ENCODE measurements around the gene JAG1.

The JAG1 gene

GRCh38 chr20:10668677-10669368, 5.0 kb downstream of the JAG1 start:
- DNase-seq (ENCODE audit: low spot score): no peak
- no peak for FAIRE-seq

- FAIRE-seq: no peak
- no peak for DNase-seq (ENCODE audit: low spot score)
Observed at GRCh38 chr20:10667560-10668167, 6.1 kb downstream of the JAG1 start.

GRCh38 chr20:10667077-10667401, 6.8 kb downstream of the JAG1 start:
- FAIRE-seq: no peak
- no peak for DNase-seq (ENCODE audit: low spot score)

DNA sequence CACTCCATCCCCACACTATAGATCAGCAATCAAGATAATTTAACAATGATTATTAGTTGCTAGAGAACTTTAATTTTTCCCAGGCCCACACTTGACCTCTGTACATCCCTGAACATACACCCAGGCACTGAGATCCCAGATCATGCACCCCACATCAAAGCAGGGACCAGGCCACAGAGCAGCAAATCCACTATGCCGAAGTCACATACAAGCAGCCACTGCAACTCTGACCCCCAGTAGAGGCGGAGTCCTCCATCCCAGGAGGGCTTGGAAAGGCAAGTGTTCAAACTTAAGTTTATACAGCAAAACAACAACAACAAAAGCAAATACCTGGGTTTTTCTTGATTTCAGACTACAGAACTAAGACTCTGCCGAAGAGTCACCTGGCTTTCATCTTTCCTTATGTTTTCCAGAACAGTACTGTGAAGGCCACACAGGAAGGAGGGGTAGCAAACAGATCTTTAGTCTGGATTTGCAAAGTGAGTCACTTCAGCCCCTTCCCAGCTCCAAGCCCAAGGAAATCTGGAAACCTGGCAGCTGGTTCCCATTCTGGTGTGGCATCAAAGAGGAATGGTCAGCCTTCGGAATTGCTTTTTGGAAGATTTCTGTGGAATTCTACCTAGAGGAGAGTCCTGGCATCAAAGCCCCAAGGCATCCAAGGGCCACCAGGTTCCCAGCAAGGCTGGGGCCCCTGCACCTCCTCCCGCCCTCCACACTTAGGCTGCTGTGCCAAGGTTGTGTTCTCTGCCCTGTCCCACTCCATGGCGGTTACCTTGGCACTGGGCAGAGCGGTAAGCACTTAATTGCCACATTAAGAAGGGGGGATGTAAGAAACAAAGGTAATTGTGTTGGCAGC, 7.3 kb downstream of the JAG1 start:
- DNase-seq (ENCODE audit: low spot score): no peak
- no peak for FAIRE-seq

DNA sequence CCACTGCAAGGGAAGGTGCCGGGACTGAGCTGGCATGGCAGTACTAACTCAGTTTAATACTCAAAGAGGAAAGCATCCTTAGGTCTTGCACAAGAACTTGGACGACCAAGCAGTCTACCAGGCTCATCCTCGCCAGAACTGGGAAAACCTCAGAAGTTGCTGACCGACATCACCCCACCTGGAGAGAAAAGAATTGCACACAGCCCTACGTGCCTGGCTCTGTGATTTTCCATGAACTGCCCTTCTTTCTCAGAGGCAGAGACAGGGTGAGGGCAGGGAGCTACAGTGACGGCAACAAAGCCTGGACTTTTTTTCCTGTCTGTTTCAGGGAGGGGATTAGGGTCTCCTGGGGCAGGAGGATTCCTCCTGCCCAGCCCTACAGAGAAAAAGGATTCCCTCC, 8.0 kb downstream of the JAG1 start:
- DNase-seq (ENCODE audit: low spot score): no peak
- FAIRE-seq: no peak

- DNase-seq (ENCODE audit: low spot score) (no peak), FAIRE-seq (no peak)
Observed at GRCh38 chr20:10665027-10665561, 8.7 kb downstream of the JAG1 start.

DNA sequence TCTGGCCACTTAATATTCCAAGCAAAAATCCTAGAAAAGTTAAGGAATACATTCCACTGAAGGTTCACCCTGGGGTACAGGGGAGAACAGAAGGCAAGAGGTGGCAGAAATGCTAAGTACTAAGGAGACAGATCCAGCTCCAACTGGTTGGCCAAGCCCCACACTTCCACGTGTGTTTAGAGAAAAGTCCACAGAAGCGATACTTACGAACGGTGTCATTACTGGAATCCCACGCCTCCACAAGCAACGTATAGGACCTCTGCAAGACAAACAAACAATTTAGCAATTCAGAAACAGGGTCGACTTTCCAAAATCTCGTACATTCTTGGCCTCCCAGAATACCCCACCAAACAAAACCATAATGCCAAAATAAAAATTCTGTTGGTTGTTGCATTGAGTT, 10.0 kb downstream of the JAG1 start:
- DNase-seq (ENCODE audit: low spot score) (no peak), FAIRE-seq (no peak)

DNA sequence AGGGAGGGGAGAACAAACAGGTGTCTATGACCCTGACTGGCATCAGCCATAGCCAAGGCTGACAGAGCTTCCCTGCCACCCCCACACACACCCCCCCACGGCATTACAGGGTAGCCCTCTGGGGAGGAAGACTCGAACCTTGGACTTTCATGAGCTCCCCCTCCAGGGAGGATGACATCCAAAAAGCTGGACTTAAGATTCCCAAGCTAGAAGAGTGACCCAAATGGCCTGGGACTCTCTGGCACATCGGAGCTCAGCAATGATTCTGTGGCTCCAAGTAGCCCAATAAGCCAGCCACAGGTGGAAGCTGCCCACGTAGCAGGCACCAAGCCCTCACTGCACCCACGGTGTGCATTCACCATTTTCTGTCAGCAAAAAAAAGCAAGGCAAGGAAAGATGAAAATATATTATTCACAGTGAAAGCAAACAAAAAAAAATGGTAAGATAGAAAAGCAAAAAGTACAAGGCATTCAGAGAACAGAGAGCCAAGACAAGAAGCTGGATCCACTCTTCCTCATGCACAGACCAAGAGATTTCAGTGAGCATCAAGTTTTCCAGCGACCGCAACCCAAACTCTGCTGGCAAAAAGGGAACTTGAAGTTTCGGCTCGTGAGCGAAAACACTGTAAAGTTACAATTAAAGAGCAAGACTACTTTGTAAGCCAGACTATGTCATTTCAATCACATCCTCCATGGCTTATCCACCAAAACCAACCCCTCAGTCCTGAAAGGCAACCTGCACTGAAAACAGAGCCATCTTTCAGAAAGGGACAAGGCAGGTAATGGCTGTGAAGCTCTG, 10.9 kb downstream of the JAG1 start:
- FAIRE-seq: no peak
- DNase-seq (ENCODE audit: low spot score): no peak

DNA sequence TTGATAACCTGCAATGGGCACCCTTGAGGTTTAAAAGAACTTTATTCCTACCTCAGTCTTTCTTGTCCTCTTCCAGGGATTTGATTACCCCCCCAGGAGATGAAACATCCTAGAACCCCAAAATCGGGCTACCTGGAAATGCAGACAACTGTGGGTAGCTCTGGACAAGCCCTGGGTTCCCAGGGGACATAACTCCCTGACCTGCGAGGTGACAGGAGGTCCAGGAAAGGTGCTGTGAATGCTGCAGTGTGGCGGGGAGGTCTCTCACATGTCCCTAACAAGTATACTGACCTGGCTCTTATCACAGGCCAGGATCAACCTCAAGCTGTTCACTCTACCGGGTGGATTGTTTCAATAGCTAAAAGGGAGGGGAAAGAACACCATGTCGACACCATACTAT, 11.6 kb downstream of the JAG1 start:
- DNase-seq (ENCODE audit: low spot score) (no peak), FAIRE-seq (no peak)

- FAIRE-seq (no peak), DNase-seq (ENCODE audit: low spot score) (no peak)
Observed at GRCh38 chr20:10661261-10661660, 12.5 kb downstream of the JAG1 start.

- DNase-seq (ENCODE audit: low spot score): peak; percentile 29
- FAIRE-seq: peak; percentile 35
Observed at GRCh38 chr20:10660661-10661060, 13.1 kb downstream of the JAG1 start.

GRCh38 chr20:10659651-10660601, 13.9 kb downstream of the JAG1 start:
- no peak for DNase-seq (ENCODE audit: low spot score)
- no peak for FAIRE-seq

- FAIRE-seq (no peak), DNase-seq (ENCODE audit: low spot score) (no peak)
Observed at GRCh38 chr20:10658876-10659632, 14.7 kb downstream of the JAG1 start.

GRCh38 chr20:10658051-10658823, 15.6 kb downstream of the JAG1 start:
- no peak for DNase-seq (ENCODE audit: low spot score)
- no peak for FAIRE-seq

GRCh38 chr20:10657453-10657852, 16.3 kb downstream of the JAG1 start:
- DNase-seq (ENCODE audit: low spot score) (no peak), FAIRE-seq (no peak)

GRCh38 chr20:10655720-10656669, 17.8 kb downstream of the JAG1 start:
- FAIRE-seq (no peak), DNase-seq (ENCODE audit: low spot score) (no peak)

GRCh38 chr20:10654630-10655029, 19.2 kb downstream of the JAG1 start:
- FAIRE-seq: no peak
- DNase-seq (ENCODE audit: low spot score): no peak

GRCh38 chr20:10654250-10654610, 19.6 kb downstream of the JAG1 start:
- no peak for FAIRE-seq
- no peak for DNase-seq (ENCODE audit: low spot score)
